ENCODE results near the gene GPAM. TPM values are rescaled to one million over a fixed set of nuclear protein-coding genes. Genes with fewer than 3 reads are reported as not detected.

The GPAM gene
- total RNA-seq, 1 donor from 2014 or later: 22.2 TPM

DNA sequence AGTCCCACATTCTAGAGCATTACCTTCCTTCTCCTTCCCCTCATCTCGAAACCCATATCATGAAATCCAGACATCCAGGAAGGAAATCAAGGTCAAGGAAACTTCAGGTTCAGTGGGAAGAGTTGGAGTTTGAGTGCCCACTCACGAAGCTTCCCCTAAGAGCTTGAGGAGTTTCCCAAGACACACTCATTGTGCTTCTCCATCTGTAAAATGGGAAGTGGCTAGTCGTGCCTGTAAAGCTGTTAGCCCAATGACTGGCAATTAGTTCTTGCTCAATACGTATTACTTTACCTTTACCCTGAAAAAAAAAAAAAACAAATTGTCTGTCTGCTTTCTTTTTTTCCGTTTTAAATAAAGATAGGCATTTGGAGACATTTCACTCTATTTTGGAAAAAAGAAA is 42.3 kb downstream of the GPAM start:
- no peak for DNase-seq
- TF ChIP-seq, protein P1, sequence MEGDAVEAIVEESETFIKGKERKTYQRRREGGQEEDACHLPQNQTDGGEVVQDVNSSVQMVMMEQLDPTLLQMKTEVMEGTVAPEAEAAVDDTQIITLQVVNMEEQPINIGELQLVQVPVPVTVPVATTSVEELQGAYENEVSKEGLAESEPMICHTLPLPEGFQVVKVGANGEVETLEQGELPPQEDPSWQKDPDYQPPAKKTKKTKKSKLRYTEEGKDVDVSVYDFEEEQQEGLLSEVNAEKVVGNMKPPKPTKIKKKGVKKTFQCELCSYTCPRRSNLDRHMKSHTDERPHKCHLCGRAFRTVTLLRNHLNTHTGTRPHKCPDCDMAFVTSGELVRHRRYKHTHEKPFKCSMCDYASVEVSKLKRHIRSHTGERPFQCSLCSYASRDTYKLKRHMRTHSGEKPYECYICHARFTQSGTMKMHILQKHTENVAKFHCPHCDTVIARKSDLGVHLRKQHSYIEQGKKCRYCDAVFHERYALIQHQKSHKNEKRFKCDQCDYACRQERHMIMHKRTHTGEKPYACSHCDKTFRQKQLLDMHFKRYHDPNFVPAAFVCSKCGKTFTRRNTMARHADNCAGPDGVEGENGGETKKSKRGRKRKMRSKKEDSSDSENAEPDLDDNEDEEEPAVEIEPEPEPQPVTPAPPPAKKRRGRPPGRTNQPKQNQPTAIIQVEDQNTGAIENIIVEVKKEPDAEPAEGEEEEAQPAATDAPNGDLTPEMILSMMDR (IDR thresholded peaks at IDR 0.05; ENCODE audit: borderline replicate concordance): no peak
- Histone ChIP-seq H3K4me1 (no peaks in the 10 kb centered on the region), H3K27ac (replicated peaks) (no peak overlapping the region), H3K27me3 (ENCODE audit: low read depth) (no peaks in the 10 kb centered on the region), H3K9me3 (replicated peaks) (no peaks in the 10 kb centered on the region), H3K4me3 (no peak overlapping the region), H3K36me3 (no peaks in the 10 kb centered on the region)
- intact Hi-C loops (cut with micrococcal nuclease): no loop called here

DNA sequence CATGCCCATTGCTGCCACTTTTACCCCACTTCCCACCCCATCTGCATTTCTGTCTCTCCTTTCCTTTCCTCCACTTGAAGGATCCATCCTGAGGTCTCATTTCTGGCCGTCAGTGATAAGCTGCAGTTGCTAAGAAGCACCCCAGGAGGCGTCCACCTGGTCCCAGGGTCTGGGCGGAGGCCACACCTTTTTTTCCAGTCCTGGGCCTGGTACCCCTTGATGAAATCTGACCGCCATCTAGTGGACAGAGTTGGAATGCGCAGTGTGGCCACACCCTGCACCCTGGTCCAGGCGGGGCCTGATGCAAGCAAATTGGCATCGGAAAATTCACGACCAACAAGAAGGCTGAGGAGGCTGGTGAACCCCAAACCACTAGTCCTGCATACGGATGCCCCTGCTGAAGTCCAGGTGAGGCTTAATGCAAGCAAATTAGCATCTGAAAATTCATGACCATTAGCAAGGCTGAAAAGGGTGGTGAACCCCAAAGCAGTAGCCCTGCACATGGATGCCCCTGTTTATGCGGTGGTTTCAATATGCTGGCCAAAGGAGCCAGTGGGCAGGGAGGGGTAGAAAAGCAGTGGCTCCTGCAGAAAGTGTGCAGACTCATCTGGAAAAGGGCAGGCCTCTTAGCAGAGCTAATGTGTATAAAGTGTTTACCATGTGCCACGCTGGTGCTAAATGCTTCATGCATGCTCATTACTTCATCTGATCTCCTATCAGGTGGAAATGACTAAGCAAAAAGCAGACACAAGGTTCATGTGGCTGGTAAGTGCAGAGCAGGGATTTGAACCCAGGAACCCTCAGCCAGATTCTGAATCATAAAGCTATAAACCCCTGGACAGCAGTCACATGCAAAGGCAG is 43.2 kb downstream of the GPAM start:
- H3K4me3 ChIP-seq: no peak overlapping the region
- no peaks in the 10 kb centered on the region for H3K27me3 ChIP-seq (ENCODE audit: low read depth)
- TF ChIP-seq, protein P1 (IDR thresholded peaks at IDR 0.05; ENCODE audit: borderline replicate concordance): peak; percentile 86
- H3K9me3 ChIP-seq (replicated peaks): no peaks in the 10 kb centered on the region
- H3K4me1 ChIP-seq: no peaks in the 10 kb centered on the region
- H3K27ac ChIP-seq (replicated peaks): no peak overlapping the region
- no peaks in the 10 kb centered on the region for H3K36me3 ChIP-seq
- intact Hi-C loops (cut with micrococcal nuclease): no loop called here
- peak; percentile 27 for DNase-seq

- Histone ChIP-seq H3K27me3 (ENCODE audit: low read depth) (no peaks in the 10 kb centered on the region), H3K4me1 (no peaks in the 10 kb centered on the region), H3K27ac (replicated peaks) (no peak overlapping the region), H3K36me3 (no peaks in the 10 kb centered on the region), H3K4me3 (no peak overlapping the region), H3K9me3 (replicated peaks) (no peaks in the 10 kb centered on the region)
- intact Hi-C loops (cut with micrococcal nuclease): no loop called here
- TF ChIP-seq, protein P1 (IDR thresholded peaks at IDR 0.05; ENCODE audit: borderline replicate concordance): no peak
- DNase-seq: no peak
Measured at GRCh38 chr10:112139176-112139575, 44.4 kb downstream of the GPAM start.

- TF ChIP-seq, protein P1 (IDR thresholded peaks at IDR 0.05; ENCODE audit: borderline replicate concordance): peak; percentile 93
- H3K9me3 ChIP-seq (replicated peaks): no peaks in the 10 kb centered on the region
- peak; percentile 56 for DNase-seq
- intact Hi-C loops (cut with micrococcal nuclease): no loop called here
- no peaks in the 10 kb centered on the region for H3K27me3 ChIP-seq (ENCODE audit: low read depth)
- H3K4me1 ChIP-seq: peaks cover under 1% of the 10 kb centered on the region
- no peak overlapping the region for H3K27ac ChIP-seq (replicated peaks)
- no peaks in the 10 kb centered on the region for H3K36me3 ChIP-seq
- H3K4me3 ChIP-seq: no peak overlapping the region
Measured at GRCh38 chr10:112137154-112137987, 46.2 kb downstream of the GPAM start.

GRCh38 chr10:112136486-112137153 is 46.9 kb downstream of the GPAM start:
- TF ChIP-seq, protein P1 (IDR thresholded peaks at IDR 0.05; ENCODE audit: borderline replicate concordance): no peak
- no peaks in the 10 kb centered on the region for H3K36me3 ChIP-seq
- DNase-seq: no peak
- no peak overlapping the region for H3K4me3 ChIP-seq
- intact Hi-C loops (cut with micrococcal nuclease): no loop called here
- no peaks in the 10 kb centered on the region for H3K27me3 ChIP-seq (ENCODE audit: low read depth)
- no peaks in the 10 kb centered on the region for H3K9me3 ChIP-seq (replicated peaks)
- H3K27ac ChIP-seq (replicated peaks): no peak overlapping the region
- peaks cover 8% of the 10 kb centered on the region for H3K4me1 ChIP-seq
